NCI-H2171 treated with DMSO at 0.1 percent for 48 hours (cell line): Measurements from ENCODE around the gene TBC1D7.
A peak's percentile ranks its signal among the peaks of the same experiment; 100 is the strongest.

Source experiments
- DNase-seq: peaks from one replicate; lab custom pipeline; 2025; lab: John Stamatoyannopoulos, UW

The TBC1D7 gene

GRCh38 chr6:13290335-13290734 is 38.0 kb downstream of the TBC1D7 start:
- no peak for DNase-seq

GRCh38 chr6:13289789-13290318 is 38.5 kb downstream of the TBC1D7 start:
- no peak for DNase-seq

GRCh38 chr6:13288969-13289391 is 39.4 kb downstream of the TBC1D7 start:
- DNase-seq, result no peak

- DNase-seq, result no peak
Measured at GRCh38 chr6:13288481-13288880, 39.9 kb downstream of the TBC1D7 start.

GRCh38 chr6:13287104-13287503 is 41.2 kb downstream of the TBC1D7 start:
- DNase-seq, result no peak

- DNase-seq, result no peak
Measured at GRCh38 chr6:13286181-13286580, 42.2 kb downstream of the TBC1D7 start.

- DNase-seq, result no peak
Measured at GRCh38 chr6:13285705-13286104, 42.6 kb downstream of the TBC1D7 start.

GRCh38 chr6:13284646-13285045 is 43.7 kb downstream of the TBC1D7 start:
- no peak for DNase-seq

GRCh38 chr6:13283331-13283730 is 45.0 kb downstream of the TBC1D7 start:
- no peak for DNase-seq

GRCh38 chr6:13282393-13283069 is 45.8 kb downstream of the TBC1D7 start:
- no peak for DNase-seq

GRCh38 chr6:13281686-13282085 is 46.7 kb downstream of the TBC1D7 start:
- no peak for DNase-seq

GRCh38 chr6:13280254-13280653 is 48.1 kb downstream of the TBC1D7 start:
- no peak for DNase-seq

GRCh38 chr6:13278991-13279390 is 49.3 kb downstream of the TBC1D7 start:
- DNase-seq, result no peak

GRCh38 chr6:13278164-13278563 is 50.2 kb downstream of the TBC1D7 start:
- peak; percentile 15 for DNase-seq

- no peak for DNase-seq
Measured at GRCh38 chr6:13277231-13277630, 51.1 kb downstream of the TBC1D7 start.

GRCh38 chr6:13275435-13275989 is 52.8 kb downstream of the TBC1D7 start:
- DNase-seq, result no peak

GRCh38 chr6:13274707-13275434 is 53.5 kb downstream of the TBC1D7 start:
- no peak for DNase-seq

GRCh38 chr6:13273931-13274706 is 54.2 kb downstream of the TBC1D7 start:
- no peak for DNase-seq

GRCh38 chr6:13273202-13273930 is 55.0 kb downstream of the TBC1D7 start:
- DNase-seq, result no peak

GRCh38 chr6:13272131-13273046 is 55.9 kb downstream of the TBC1D7 start:
- DNase-seq, result no peak
